Activated CD8-positive, alpha-beta T cell treated with anti-CD3 and anti-CD28 coated beads for 36 hours (primary cell): Measurements from ENCODE around the gene NELFE. TPM values are rescaled to one million over a fixed set of nuclear protein-coding genes. Genes with fewer than 3 reads are reported as not detected.
"Not testable (repeated sequence)": the region's sequence is repeated elsewhere in the genome, so short reads cannot be mapped to it uniquely, and the experiment has no call there.

Source experiments
- ATAC-seq: fragments of 200-7000 bp; cut with Tn5 transposase; one replicate; pipeline ENCODE4 v1.10.0; 2021; ENCODE audit warnings: mild to moderate bottlenecking, moderate library complexity
- CTCF ChIA-PET: fragments of 350-600 bp; sonication (Branson Sonifier 250); formaldehyde crosslinking; loops from one replicate; lab custom pipeline; 2021; ENCODE audit warnings: antibody characterized with exemption; lab: Charles Lee
- POLR2A ChIA-PET: fragments of 350-600 bp; sonication (Branson Sonifier 250); formaldehyde crosslinking; loops from one replicate; lab custom pipeline; 2021; ENCODE audit warnings: antibody characterized with exemption; lab: Charles Lee
- DNase-seq: peaks from one replicate; pipeline ENCODE4 v3.0.0-alpha.2; 2020
- H3K27ac Mint-ChIP-seq: one replicate; pipeline ENCODE4 v1.8.0; 2021; ENCODE audit warnings: mild to moderate bottlenecking, mixed read lengths
- H3K27me3 Mint-ChIP-seq: one replicate; pipeline ENCODE4 v1.8.0; 2021; ENCODE audit warnings: mixed read lengths
- H3K36me3 Mint-ChIP-seq: one replicate; pipeline ENCODE4 v1.8.0; 2021; ENCODE audit warnings: low read depth, mixed read lengths
- H3K4me1 Mint-ChIP-seq: one replicate; pipeline ENCODE4 v1.8.0; 2021; ENCODE audit warnings: low read depth, mixed read lengths
- H3K4me3 Mint-ChIP-seq: one replicate; pipeline ENCODE4 v1.8.0; 2021; ENCODE audit warnings: mild to moderate bottlenecking, moderate library complexity, mixed read lengths
- H3K9me3 Mint-ChIP-seq: one replicate; pipeline ENCODE4 v1.8.0; 2021; ENCODE audit warnings: mixed read lengths
- intact Hi-C: fragments of 100-400 bp; cut with micrococcal nuclease; formaldehyde crosslinking; loops from one replicate; pipeline ENCODE4 v1.10.0; 2022
- microRNA-seq: library from miRNA; unstranded; fragments of <30 nt; microRNA quantifications from one replicate; pipeline ENCODE4 v1.2.0, GENCODE V29; 2022; ENCODE audit warnings: borderline microRNAs expressed, borderline replicate concordance
- total RNA-seq, 2 experiments: library from RNA; stranded (reverse); gene quantifications; one replicate each; pipeline ENCODE4 v1.2.3, GENCODE V29; 2021
- TF ChIP-seq, protein P1 (sequence below): fragments of 200-600 bp; IDR thresholded peaks from one replicate; pipeline ENCODE4 v1.8.0; 2022; ENCODE audit warnings: antibody characterized with exemption, mild to moderate bottlenecking

Gene NELFE
- total RNA-seq, 2 experiments from 2014 or later, result 60.5 to 61.0 TPM

- intact Hi-C loops, result no loop called here
- POLR2A ChIA-PET, result interaction anchor here (1.3 kb wide), 1 partner anchor 11 kb away, joined by 3 read pairs; no protein-coding TSS in a partner anchor
- H3K27ac Mint-ChIP-seq, result no peak overlapping the region
- CTCF ChIA-PET, result interaction anchor here (0.7 kb wide), 1 partner anchor 134 kb away, joined by 3 read pairs; no protein-coding TSS in a partner anchor
- no peak overlapping the region for H3K4me3 Mint-ChIP-seq
- no peaks in the 10 kb centered on the region for H3K9me3 Mint-ChIP-seq
- DNase-seq (no peak), ATAC-seq (peak; percentile 35)
- no peaks in the 10 kb centered on the region for H3K36me3 Mint-ChIP-seq
- peaks cover 10% of the 10 kb centered on the region for H3K27me3 Mint-ChIP-seq
- TF ChIP-seq, protein P1, sequence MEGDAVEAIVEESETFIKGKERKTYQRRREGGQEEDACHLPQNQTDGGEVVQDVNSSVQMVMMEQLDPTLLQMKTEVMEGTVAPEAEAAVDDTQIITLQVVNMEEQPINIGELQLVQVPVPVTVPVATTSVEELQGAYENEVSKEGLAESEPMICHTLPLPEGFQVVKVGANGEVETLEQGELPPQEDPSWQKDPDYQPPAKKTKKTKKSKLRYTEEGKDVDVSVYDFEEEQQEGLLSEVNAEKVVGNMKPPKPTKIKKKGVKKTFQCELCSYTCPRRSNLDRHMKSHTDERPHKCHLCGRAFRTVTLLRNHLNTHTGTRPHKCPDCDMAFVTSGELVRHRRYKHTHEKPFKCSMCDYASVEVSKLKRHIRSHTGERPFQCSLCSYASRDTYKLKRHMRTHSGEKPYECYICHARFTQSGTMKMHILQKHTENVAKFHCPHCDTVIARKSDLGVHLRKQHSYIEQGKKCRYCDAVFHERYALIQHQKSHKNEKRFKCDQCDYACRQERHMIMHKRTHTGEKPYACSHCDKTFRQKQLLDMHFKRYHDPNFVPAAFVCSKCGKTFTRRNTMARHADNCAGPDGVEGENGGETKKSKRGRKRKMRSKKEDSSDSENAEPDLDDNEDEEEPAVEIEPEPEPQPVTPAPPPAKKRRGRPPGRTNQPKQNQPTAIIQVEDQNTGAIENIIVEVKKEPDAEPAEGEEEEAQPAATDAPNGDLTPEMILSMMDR, result no peak
- peaks cover 27% of the 10 kb centered on the region for H3K4me1 Mint-ChIP-seq
Measured at GRCh38 chr6:31907158-31907813, 51.5 kb downstream of the NELFE start.

DNA sequence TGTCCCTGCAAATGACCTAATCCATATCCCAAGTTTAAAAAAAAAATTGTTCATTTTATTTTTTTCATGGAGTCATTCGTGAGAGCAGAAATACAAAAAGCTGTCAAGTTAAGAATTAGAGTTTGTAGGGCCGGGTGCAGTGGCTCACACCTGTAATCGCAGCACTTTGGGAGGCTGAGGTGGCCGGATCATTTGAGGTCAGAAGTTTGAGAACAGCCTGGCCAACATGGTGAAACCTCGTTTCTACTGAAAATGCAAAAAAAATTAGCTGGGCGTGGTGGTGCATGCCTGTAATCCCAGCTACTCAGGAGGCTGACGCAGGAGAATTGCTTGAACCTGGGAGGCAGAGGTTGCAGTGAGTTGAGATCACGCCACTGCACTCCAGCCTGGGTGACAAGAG is 52.0 kb downstream of the NELFE start:
- POLR2A ChIA-PET, intact Hi-C loops, H3K9me3 Mint-ChIP-seq, H3K27ac Mint-ChIP-seq, H3K27me3 Mint-ChIP-seq, H3K36me3 Mint-ChIP-seq, H3K4me3 Mint-ChIP-seq, ATAC-seq, DNase-seq: not testable (repeated sequence)
- CTCF ChIA-PET, result interaction anchor here (0.7 kb wide), 1 partner anchor 134 kb away, joined by 3 read pairs; no protein-coding TSS in a partner anchor
- peaks cover 23% of the 10 kb centered on the region for H3K4me1 Mint-ChIP-seq

DNA sequence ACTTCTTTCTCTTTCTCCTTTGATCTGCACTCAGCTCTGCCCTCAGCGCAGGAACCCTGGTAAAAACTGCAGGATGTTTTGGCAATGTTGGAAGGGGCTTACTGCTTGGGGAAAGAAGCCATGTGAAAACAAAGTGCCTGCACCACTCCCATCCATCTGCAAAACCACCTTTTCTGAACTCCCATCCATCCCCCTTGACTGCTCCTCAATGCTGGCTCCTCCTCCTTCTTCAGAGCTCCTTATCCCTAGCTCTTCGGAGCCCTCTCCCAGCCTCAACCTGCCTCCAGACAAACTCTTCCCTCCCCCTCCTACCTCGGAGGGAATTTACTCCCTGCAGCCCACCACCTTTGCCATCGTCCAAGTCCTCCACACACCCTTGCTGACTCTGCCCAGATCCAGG is 52.6 kb downstream of the NELFE start:
- intact Hi-C loops, result no loop called here
- Mint-ChIP-seq H3K27ac (no peak overlapping the region), H3K36me3 (no peaks in the 10 kb centered on the region), H3K4me3 (no peak overlapping the region), H3K4me1 (peaks cover 20% of the 10 kb centered on the region), H3K27me3 (peaks cover 10% of the 10 kb centered on the region), H3K9me3 (no peaks in the 10 kb centered on the region)
- ChIA-PET CTCF (interaction anchor here (1.3 kb wide), 1 partner anchor 47 kb away, joined by 4 read pairs; no protein-coding TSS in a partner anchor), POLR2A (interaction anchor here (1.0 kb wide), 1 partner anchor 57 kb away, joined by 3 read pairs; no protein-coding TSS in a partner anchor)
- TF ChIP-seq, protein P1, result no peak
- ATAC-seq (no peak), DNase-seq (no peak)

DNA sequence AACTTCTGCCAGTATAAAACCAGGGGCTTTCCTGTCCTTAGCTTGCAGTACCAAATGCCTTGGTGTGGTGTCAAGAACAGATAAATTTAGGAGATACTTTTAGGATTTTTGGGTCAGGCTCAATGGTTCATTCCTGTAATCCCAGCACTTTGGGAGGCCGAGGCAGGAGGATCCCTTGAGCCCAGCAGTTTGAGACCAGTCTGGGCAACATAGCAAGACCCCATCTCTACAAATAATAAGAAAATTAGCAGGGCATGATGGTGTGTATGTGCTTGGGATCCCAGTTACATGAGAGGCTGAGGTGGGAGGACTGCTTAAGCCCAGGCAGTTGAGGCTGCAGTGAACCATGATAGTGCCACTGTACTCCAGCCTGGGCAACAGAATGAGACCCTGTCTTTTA is 53.7 kb downstream of the NELFE start:
- DNase-seq (no peak), ATAC-seq (no peak)
- H3K36me3 Mint-ChIP-seq, result no peaks in the 10 kb centered on the region
- intact Hi-C loops, result no loop called here
- H3K4me3 Mint-ChIP-seq, result no peak overlapping the region
- H3K27me3 Mint-ChIP-seq, result peaks cover 6% of the 10 kb centered on the region
- peaks cover 18% of the 10 kb centered on the region for H3K4me1 Mint-ChIP-seq
- TF ChIP-seq, protein P1, result no peak
- ChIA-PET CTCF (interaction anchor here (0.6 to 1.3 kb wide), 2 partner anchors 48 kb away, joined by 3 to 4 read pairs; no protein-coding TSS in a partner anchor), POLR2A (interaction anchor here (1.0 kb wide), 1 partner anchor 56 kb away, joined by 3 read pairs; no protein-coding TSS in a partner anchor)
- no peak overlapping the region for H3K27ac Mint-ChIP-seq
- H3K9me3 Mint-ChIP-seq, result no peaks in the 10 kb centered on the region

GRCh38 chr6:31903957-31904356 is 54.8 kb downstream of the NELFE start:
- Mint-ChIP-seq H3K4me1 (peaks cover 28% of the 10 kb centered on the region), H3K27me3 (peaks cover 6% of the 10 kb centered on the region), H3K27ac (no peak overlapping the region), H3K9me3 (no peaks in the 10 kb centered on the region), H3K4me3 (no peak overlapping the region), H3K36me3 (peaks cover 2% of the 10 kb centered on the region)
- POLR2A ChIA-PET, result interaction anchor here (1.1 to 1.4 kb wide), 3 partner anchors 21 to 68 kb away, joined by 3 to 4 read pairs (median 3); partner anchors contain the start of genes DXO and SKIC2
- TF ChIP-seq, protein P1, result no peak
- CTCF ChIA-PET, result interaction anchor here (0.9 to 2.3 kb wide), 2 partner anchors 11 to 49 kb away, joined by 3 to 12 read pairs; no protein-coding TSS in a partner anchor
- ATAC-seq, result no peak
- no peak for DNase-seq
- intact Hi-C loops, result no loop called here

Small RNAs within 50 kb of the gene (microRNA-seq; reads per million reads assigned to microRNA genes)
- gene MIR1236, result not detected

Other genes with a start within 250 kb of the NELFE start
- not detected for gene LY6G6D, start 243.6 kb downstream of the NELFE start, total RNA-seq
- not detected for gene LY6G6C, start 237.2 kb downstream of the NELFE start, total RNA-seq
- gene MPIG6B, start 235.6 kb downstream of the NELFE start, total RNA-seq, result under 1 TPM; 0.65 to 0.81 TPM
- gene DDAH2, start 229.7 kb downstream of the NELFE start, total RNA-seq, result 1 to 10 TPM; 6.3 to 6.9 TPM
- 100 to 1,000 TPM; 334 to 346 TPM for gene CLIC1, start 222.4 kb downstream of the NELFE start, total RNA-seq
- gene MSH5, start 219.0 kb downstream of the NELFE start, total RNA-seq, result 100 to 1,000 TPM in 1 of 2 experiments, 10 to 100 TPM in 1; 96.9 to 105 TPM
- gene SAPCD1, start 196.3 kb downstream of the NELFE start, total RNA-seq, result 10 to 100 TPM; 13.6 to 18.7 TPM
- gene VWA7, start 181.6 kb downstream of the NELFE start, total RNA-seq, result 1 to 10 TPM; 1.6 TPM
- gene VARS1, start 163.2 kb downstream of the NELFE start, total RNA-seq, result 100 to 1,000 TPM; 150 to 153 TPM
- 100 to 1,000 TPM; 117 to 120 TPM for gene LSM2, start 152.0 kb downstream of the NELFE start, total RNA-seq
- gene HSPA1L, start 143.7 kb downstream of the NELFE start, total RNA-seq, result 1 to 10 TPM; 1.7 to 2.0 TPM
- gene HSPA1A, start 143.4 kb downstream of the NELFE start, total RNA-seq, result 10 to 100 TPM; 36.6 to 37.8 TPM
- 10 to 100 TPM; 50.4 to 50.8 TPM for gene HSPA1B, start 131.2 kb downstream of the NELFE start, total RNA-seq
- 1 to 10 TPM; 8.7 to 9.8 TPM for gene NEU1, start 96.2 kb downstream of the NELFE start, total RNA-seq
- gene SLC44A4, start 80.0 kb downstream of the NELFE start, total RNA-seq, result not detected
- 10 to 100 TPM; 55.4 to 56.8 TPM for gene EHMT2, start 61.3 kb downstream of the NELFE start, total RNA-seq
- gene ZBTB12, start 56.9 kb downstream of the NELFE start, total RNA-seq, result 1 to 10 TPM; 1.8 to 2.1 TPM
- 1 to 10 TPM in 1 of 2 experiments, under 1 TPM in 1; 0.99 to 1.4 TPM for gene C2, start 31.3 kb downstream of the NELFE start, total RNA-seq
- under 1 TPM; 0.43 to 0.45 TPM for gene CFB, start 12.9 kb downstream of the NELFE start, total RNA-seq
- 10 to 100 TPM; 76.5 to 77.3 TPM for gene SKIC2, start 204 bp upstream of the NELFE start, total RNA-seq
- gene DXO, start 13.2 kb upstream of the NELFE start, total RNA-seq, result 10 to 100 TPM; 13.0 to 13.1 TPM
- gene C4A, start 23.1 kb upstream of the NELFE start, total RNA-seq, result 1 to 10 TPM; 2.8 to 3.2 TPM
- gene C4B, start 55.8 kb upstream of the NELFE start, total RNA-seq, result 1 to 10 TPM; 2.7 to 3.3 TPM
- under 1 TPM; 0.16 to 0.27 TPM for gene CYP21A2, start 79.4 kb upstream of the NELFE start, total RNA-seq
- 1 to 10 TPM; 1.8 to 3.7 TPM for gene TNXB, start 150.4 kb upstream of the NELFE start, total RNA-seq
- gene ATF6B, start 169.3 kb upstream of the NELFE start, total RNA-seq, result 10 to 100 TPM; 54.1 to 55.2 TPM
- 1 to 10 TPM; 5.3 to 5.8 TPM for gene FKBPL, start 171.3 kb upstream of the NELFE start, total RNA-seq
- gene PRRT1, start 193.0 kb upstream of the NELFE start, total RNA-seq, result 1 to 10 TPM; 1.1 to 1.6 TPM
- 10 to 100 TPM; 14.4 to 21.7 TPM for gene PPT2, start 195.2 kb upstream of the NELFE start, total RNA-seq
- 10 to 100 TPM; 13.3 to 14.0 TPM for gene EGFL8, start 205.6 kb upstream of the NELFE start, total RNA-seq
- gene AGPAT1, start 217.1 kb upstream of the NELFE start, total RNA-seq, result 10 to 100 TPM; 24.6 to 28.7 TPM
- 10 to 100 TPM; 55.4 to 57.9 TPM for gene RNF5, start 219.4 kb upstream of the NELFE start, total RNA-seq
- gene AGER, start 225.3 kb upstream of the NELFE start, total RNA-seq, result 10 to 100 TPM; 15.5 to 16.4 TPM
- gene PBX2, start 231.2 kb upstream of the NELFE start, total RNA-seq, result 10 to 100 TPM; 59.6 to 64.2 TPM
- gene GPSM3, start 233.7 kb upstream of the NELFE start, total RNA-seq, result 10 to 100 TPM; 67.8 to 68.7 TPM